Bronchial epithelial cell (primary cell): ENCODE results near the gene GNAS. TPM values are rescaled to one million over a fixed set of nuclear protein-coding genes. Genes with fewer than 3 reads are reported as not detected.

Experiments used
- DNase-seq: peaks from one replicate; pipeline ENCODE4 v3.0.0-alpha.2; 2010; ENCODE audit warnings: low read depth
- FAIRE-seq: peaks from 2 replicates; lab custom pipeline; 2011; peaks lifted over from hg19 to GRCh38; lab: Jason Lieb, UNC
- H3K27me3 ChIP-seq: 2 replicates; pipeline ENCODE4 v1.5.1; 2011; ENCODE audit warnings: low read length; ENCODE audit not compliant: control insufficient read depth, insufficient read depth
- H3K36me3 ChIP-seq: 2 replicates; pipeline ENCODE4 v1.5.1; 2011; ENCODE audit warnings: low read length; ENCODE audit not compliant: control insufficient read depth, insufficient read depth
- H3K4me3 ChIP-seq: 2 replicates; pipeline ENCODE4 v1.5.1; 2011; ENCODE audit warnings: mild to moderate bottlenecking, low read depth, low read length, control low read depth
- total RNA-seq: library from RNA; depleted of rRNA; stranded (reverse); fragments of >200 nt; gene quantifications from 2 replicates; pipeline ENCODE4 v1.2.1, GENCODE V29; 2014
- TF ChIP-seq, protein P1 (sequence below): IDR thresholded peaks from 2 replicates; pipeline ENCODE4 v1.5.1; 2011; ENCODE audit warnings: mild to moderate bottlenecking, moderate library complexity, low read length, control low read depth, inconsistent platforms; ENCODE audit not compliant: insufficient read depth, severe bottlenecking

Gene GNAS
- total RNA-seq, 1 donor from 2014 or later = 279 TPM

DNA sequence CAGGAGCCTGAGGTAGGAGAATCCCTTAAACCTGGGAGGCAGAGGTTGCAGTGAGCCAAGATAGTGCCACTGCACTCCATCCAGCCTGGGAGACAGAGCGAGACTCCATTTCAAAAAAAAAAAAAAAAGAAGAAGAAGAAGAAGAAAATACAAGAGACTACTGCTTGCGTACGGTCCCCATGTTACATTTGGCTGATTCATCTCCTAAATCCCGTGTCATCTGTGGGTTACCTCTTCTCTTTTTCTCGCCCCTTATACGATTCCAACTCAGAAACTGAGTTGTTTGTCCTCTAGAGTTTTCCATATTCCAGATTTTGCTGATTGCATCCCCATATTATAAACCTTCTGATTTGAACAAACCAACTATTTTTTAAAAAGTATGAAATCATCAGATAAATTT lies 66.1 kb downstream of the GNAS start:
- Histone ChIP-seq H3K36me3 (no peaks in the 10 kb centered on the region), H3K4me3 (no peak overlapping the region), H3K27me3 (no peaks in the 10 kb centered on the region)
- FAIRE-seq (no peak), DNase-seq (no peak)
- TF ChIP-seq, protein P1, sequence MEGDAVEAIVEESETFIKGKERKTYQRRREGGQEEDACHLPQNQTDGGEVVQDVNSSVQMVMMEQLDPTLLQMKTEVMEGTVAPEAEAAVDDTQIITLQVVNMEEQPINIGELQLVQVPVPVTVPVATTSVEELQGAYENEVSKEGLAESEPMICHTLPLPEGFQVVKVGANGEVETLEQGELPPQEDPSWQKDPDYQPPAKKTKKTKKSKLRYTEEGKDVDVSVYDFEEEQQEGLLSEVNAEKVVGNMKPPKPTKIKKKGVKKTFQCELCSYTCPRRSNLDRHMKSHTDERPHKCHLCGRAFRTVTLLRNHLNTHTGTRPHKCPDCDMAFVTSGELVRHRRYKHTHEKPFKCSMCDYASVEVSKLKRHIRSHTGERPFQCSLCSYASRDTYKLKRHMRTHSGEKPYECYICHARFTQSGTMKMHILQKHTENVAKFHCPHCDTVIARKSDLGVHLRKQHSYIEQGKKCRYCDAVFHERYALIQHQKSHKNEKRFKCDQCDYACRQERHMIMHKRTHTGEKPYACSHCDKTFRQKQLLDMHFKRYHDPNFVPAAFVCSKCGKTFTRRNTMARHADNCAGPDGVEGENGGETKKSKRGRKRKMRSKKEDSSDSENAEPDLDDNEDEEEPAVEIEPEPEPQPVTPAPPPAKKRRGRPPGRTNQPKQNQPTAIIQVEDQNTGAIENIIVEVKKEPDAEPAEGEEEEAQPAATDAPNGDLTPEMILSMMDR = no peak

DNA sequence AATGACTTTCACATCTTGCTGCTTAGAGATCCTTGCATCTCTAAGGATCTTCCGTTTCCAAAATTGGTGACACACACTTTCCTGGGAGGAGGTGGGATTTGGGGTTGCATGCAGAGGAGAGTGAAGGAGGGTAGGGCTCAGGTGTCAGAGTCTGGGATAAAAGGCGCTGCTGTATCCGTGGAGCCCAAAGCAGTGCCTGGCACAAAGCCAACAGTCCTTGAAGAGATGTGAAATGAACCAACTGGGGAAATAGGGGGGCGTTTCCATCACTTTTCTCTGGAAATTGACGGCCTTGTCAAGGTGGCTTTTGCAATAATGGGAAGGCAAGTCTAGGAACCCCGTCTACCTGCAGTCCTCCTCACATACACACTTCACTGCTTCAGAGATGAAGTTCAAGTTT lies 69.0 kb downstream of the GNAS start:
- no peak for DNase-seq
- H3K27me3 ChIP-seq = no peaks in the 10 kb centered on the region
- no peaks in the 10 kb centered on the region for H3K36me3 ChIP-seq
- FAIRE-seq = no peak
- TF ChIP-seq, protein P1 = no peak
- no peak overlapping the region for H3K4me3 ChIP-seq

DNA sequence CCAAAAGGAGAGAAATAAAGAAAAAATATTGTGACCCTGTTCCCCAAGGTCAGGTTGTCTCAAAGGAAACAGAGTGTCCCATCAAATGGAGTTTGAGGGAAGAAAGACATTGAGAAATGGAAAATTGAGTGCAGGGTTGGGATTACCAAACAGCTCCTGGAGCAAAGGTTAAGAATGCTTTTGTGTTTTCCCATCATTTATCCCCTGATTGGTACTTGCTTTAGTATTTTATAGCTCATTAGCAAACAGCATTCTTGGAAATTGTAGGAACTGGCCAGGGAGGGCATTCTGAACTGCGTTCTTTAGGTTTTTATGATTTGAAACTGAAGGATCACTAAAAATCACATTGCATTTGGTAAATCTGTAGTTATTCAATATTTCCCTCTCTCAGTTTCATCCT lies 69.5 kb downstream of the GNAS start:
- no peak for FAIRE-seq
- H3K27me3 ChIP-seq = no peaks in the 10 kb centered on the region
- TF ChIP-seq, protein P1 = no peak

GRCh38 chr20:58923117-58923712 lies 70.7 kb downstream of the GNAS start:
- FAIRE-seq = no peak
- TF ChIP-seq, protein P1 = no peak

More for the DNA sequence above, 69.5 kb downstream of the GNAS start:
- DNase-seq = no peak
- no peak overlapping the region for H3K4me3 ChIP-seq
- no peaks in the 10 kb centered on the region for H3K36me3 ChIP-seq

GRCh38 chr20:58926802-58927489 lies 74.4 kb downstream of the GNAS start:
- DNase-seq = no peak
- no peaks in the 10 kb centered on the region for H3K36me3 ChIP-seq
- H3K4me3 ChIP-seq = no peak overlapping the region
- TF ChIP-seq, protein P1 = no peak
- FAIRE-seq = no peak
- no peaks in the 10 kb centered on the region for H3K27me3 ChIP-seq

More at GRCh38 chr20:58923117-58923712, 70.7 kb downstream of the GNAS start:
- H3K27me3 ChIP-seq = no peaks in the 10 kb centered on the region
- H3K4me3 ChIP-seq = no peak overlapping the region
- no peaks in the 10 kb centered on the region for H3K36me3 ChIP-seq
- no peak for DNase-seq
